Body of pancreas (tissue), 4 donors: Measurements from ENCODE around the gene EXD3.
"Not testable (repeated sequence)": the region's sequence is repeated elsewhere in the genome, so short reads cannot be mapped to it uniquely, and the experiment has no call there.

Experiments
- CTCF ChIP-seq, 7 experiments: fragments of 450-650 bp in 4 of 7; fragments of 200-600 bp in 3 of 7; sonication (generic) in 3 of 7; IDR thresholded peaks; one replicate each; pipeline ENCODE4 v1.5.1; 2016 to 2019; ENCODE audit warnings: antibody characterized with exemption in 7 of 7
- POLR2A ChIP-seq, 3 donors: fragments of 450-650 bp; IDR thresholded peaks; one replicate each; pipeline ENCODE4 v1.6.1; 2016; ENCODE audit warnings: antibody characterized with exemption in 3 of 3, mild to moderate bottlenecking in 2 of 3

- TF ChIP-seq CTCF, POLR2A (IDR thresholded peaks at IDR 0.05): not testable (repeated sequence)
Observed at GRCh38 chr9:137329590-137329989, 93.4 kb downstream of the EXD3 start.
